ENCODE measurements around the gene HPCAL1.

Gene HPCAL1

GRCh38 chr2:10372862-10373240, 70.1 kb downstream of the HPCAL1 start:
- no peak for DNase-seq

GRCh38 chr2:10373931-10374330, 71.2 kb downstream of the HPCAL1 start:
- no peak for DNase-seq

GRCh38 chr2:10374362-10374943, 71.7 kb downstream of the HPCAL1 start:
- no peak for DNase-seq

- DNase-seq: peak in 1 of 2 donors; percentile 40
Observed at GRCh38 chr2:10375570-10376281, 73.0 kb downstream of the HPCAL1 start.

- DNase-seq: no peak
Observed at GRCh38 chr2:10377052-10377746, 74.5 kb downstream of the HPCAL1 start.

GRCh38 chr2:10377747-10378085, 75.0 kb downstream of the HPCAL1 start:
- DNase-seq: no peak

- peak; percentile 20 to 58 for DNase-seq
Observed at GRCh38 chr2:10378189-10378588, 75.5 kb downstream of the HPCAL1 start.

- no peak for DNase-seq
Observed at GRCh38 chr2:10380048-10380926, 77.6 kb downstream of the HPCAL1 start.

- no peak for DNase-seq
Observed at GRCh38 chr2:10381997-10382353, 79.3 kb downstream of the HPCAL1 start.

GRCh38 chr2:10382354-10383061, 79.8 kb downstream of the HPCAL1 start:
- DNase-seq: peak; percentile 53 to 62

GRCh38 chr2:10383960-10384734, 81.4 kb downstream of the HPCAL1 start:
- DNase-seq: no peak

- DNase-seq: no peak
Observed at GRCh38 chr2:10385501-10385900, 82.8 kb downstream of the HPCAL1 start.

- no peak for DNase-seq
Observed at GRCh38 chr2:10385933-10386773, 83.4 kb downstream of the HPCAL1 start.

GRCh38 chr2:10387033-10387432, 84.3 kb downstream of the HPCAL1 start:
- DNase-seq: no peak

GRCh38 chr2:10388954-10389560, 86.4 kb downstream of the HPCAL1 start:
- DNase-seq: no peak

- DNase-seq: no peak
Observed at GRCh38 chr2:10389573-10389972, 86.9 kb downstream of the HPCAL1 start.

GRCh38 chr2:10390369-10390801, 87.7 kb downstream of the HPCAL1 start:
- DNase-seq: no peak

- no peak for DNase-seq
Observed at GRCh38 chr2:10392100-10392499, 89.4 kb downstream of the HPCAL1 start.

GRCh38 chr2:10392548-10392947, 89.8 kb downstream of the HPCAL1 start:
- DNase-seq: no peak

GRCh38 chr2:10392951-10393639, 90.4 kb downstream of the HPCAL1 start:
- DNase-seq: no peak
